Measurements from ENCODE around the gene UBXN4.
"Not testable (repeated sequence)": the region's sequence is repeated elsewhere in the genome, so short reads cannot be mapped to it uniquely, and the experiment has no call there.

The UBXN4 gene

GRCh38 chr2:135783439-135783838, 41.8 kb downstream of the UBXN4 start:
- Mint-ChIP-seq H3K27ac (no peak overlapping the region), H3K4me3 (no peak overlapping the region), H3K9me3 (no peaks in the 10 kb centered on the region), H3K4me1 (ENCODE audit: low read depth) (peaks cover 2% of the 10 kb centered on the region), H3K36me3 (ENCODE audit: low read depth) (peaks cover 61% of the 10 kb centered on the region), H3K27me3 (ENCODE audit: low read depth) (no peaks in the 10 kb centered on the region)
- no peak for DNase-seq (ENCODE audit: low spot score)

DNA sequence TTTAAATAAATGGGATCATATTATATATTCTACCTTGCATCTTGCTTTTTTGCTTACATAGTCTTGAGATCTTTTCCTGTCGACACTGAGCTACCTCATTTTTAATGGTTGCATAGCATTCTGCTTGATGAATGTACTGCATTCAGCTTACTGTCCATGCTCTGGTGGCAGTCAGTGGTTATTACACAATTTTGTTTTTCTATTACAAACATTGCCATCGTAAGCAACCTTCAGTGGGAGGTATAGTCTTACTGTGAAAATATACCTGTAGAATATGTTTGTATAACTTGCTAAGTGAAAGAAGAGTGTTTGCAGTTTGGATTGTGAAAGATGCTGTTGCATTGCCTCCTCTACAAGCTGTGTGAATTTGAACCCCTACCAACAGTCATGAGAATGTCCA, 43.4 kb downstream of the UBXN4 start:
- no peaks in the 10 kb centered on the region for H3K9me3 Mint-ChIP-seq
- H3K27ac Mint-ChIP-seq: no peak overlapping the region
- DNase-seq (ENCODE audit: low spot score): no peak
- H3K4me1 Mint-ChIP-seq (ENCODE audit: low read depth): peaks cover 2% of the 10 kb centered on the region
- peaks cover 56% of the 10 kb centered on the region for H3K36me3 Mint-ChIP-seq (ENCODE audit: low read depth)
- no peaks in the 10 kb centered on the region for H3K27me3 Mint-ChIP-seq (ENCODE audit: low read depth)
- H3K4me3 Mint-ChIP-seq: no peak overlapping the region

DNA sequence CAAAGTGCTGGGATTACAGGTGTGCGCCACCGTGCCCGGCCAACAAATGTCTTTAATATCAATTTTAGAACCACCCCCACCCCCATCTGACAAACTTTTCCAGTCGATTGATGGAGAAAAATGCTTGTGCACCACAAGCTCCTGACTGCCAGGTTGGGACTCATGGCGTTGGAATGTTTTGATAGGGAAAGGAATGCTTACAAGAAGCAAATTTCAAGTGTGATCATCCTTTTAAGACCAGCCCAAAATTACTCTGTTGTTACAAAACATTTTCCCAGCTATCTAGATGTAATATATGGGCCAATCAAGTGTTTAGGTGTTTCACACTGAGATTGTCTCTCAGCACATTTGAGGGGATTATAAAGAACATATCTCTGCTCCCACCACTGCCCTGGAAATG, 45.2 kb downstream of the UBXN4 start:
- H3K27ac Mint-ChIP-seq: no peak overlapping the region

GRCh38 chr2:135790423-135790822, 48.8 kb downstream of the UBXN4 start:
- Mint-ChIP-seq H3K4me3 (no peak overlapping the region), H3K36me3 (ENCODE audit: low read depth) (peaks cover 15% of the 10 kb centered on the region)

More for the DNA sequence above, 45.2 kb downstream of the UBXN4 start:
- H3K27me3 Mint-ChIP-seq (ENCODE audit: low read depth): no peaks in the 10 kb centered on the region
- H3K4me1 Mint-ChIP-seq (ENCODE audit: low read depth): peaks cover under 1% of the 10 kb centered on the region
- no peak overlapping the region for H3K4me3 Mint-ChIP-seq
- H3K9me3 Mint-ChIP-seq: no peaks in the 10 kb centered on the region
- DNase-seq (ENCODE audit: low spot score): no peak
- H3K36me3 Mint-ChIP-seq (ENCODE audit: low read depth): peaks cover 40% of the 10 kb centered on the region

DNA sequence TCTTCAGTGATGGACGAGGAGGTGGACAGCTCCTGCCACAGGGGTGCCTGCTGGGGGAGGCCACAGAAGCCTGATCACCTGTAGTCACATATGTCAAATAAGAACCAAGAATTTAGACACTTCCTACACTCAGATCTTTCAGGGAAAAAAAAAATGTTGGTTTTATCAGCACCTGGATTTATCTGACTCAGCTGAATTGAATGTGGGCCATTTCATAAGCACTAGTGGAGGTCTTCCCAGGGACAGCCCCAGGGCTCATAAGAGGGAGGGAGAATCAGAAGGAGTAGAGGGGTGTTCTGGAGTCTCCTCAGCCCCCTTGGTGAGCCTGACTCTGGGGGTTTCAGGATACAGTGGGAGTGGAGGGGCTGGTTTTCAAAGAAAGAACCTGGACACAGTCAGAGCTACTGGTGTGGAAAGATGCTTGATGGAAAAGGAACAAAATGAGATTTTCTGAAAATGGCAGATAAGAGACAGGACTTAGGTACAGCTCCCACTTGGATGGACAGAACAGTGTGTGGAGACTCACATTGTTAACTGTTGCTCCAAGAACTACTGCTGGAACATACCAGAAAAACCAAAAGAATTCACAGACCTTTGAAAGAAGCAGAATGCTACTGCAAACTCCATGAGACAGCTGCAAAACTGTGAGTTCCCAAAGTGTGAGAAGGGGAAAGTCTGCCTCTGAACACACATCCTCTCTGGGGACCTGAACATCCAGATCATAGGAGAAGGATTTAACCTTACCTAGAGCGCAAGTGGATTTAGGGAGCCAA, 49.9 kb downstream of the UBXN4 start:
- DNase-seq (ENCODE audit: low spot score): no peak
- H3K9me3 Mint-ChIP-seq: no peaks in the 10 kb centered on the region
- H3K4me3 Mint-ChIP-seq: no peak overlapping the region
- peak overlapping the region; percentile 29 for H3K27ac Mint-ChIP-seq
- no peaks in the 10 kb centered on the region for H3K27me3 Mint-ChIP-seq (ENCODE audit: low read depth)
- H3K4me1 Mint-ChIP-seq (ENCODE audit: low read depth): peaks cover 12% of the 10 kb centered on the region
- H3K36me3 Mint-ChIP-seq (ENCODE audit: low read depth): peaks cover 9% of the 10 kb centered on the region

More at GRCh38 chr2:135790423-135790822, 48.8 kb downstream of the UBXN4 start:
- Mint-ChIP-seq H3K27ac (no peak overlapping the region), H3K9me3 (no peaks in the 10 kb centered on the region), H3K4me1 (ENCODE audit: low read depth) (peaks cover 12% of the 10 kb centered on the region), H3K27me3 (ENCODE audit: low read depth) (no peaks in the 10 kb centered on the region)
- DNase-seq (ENCODE audit: low spot score): no peak

DNA sequence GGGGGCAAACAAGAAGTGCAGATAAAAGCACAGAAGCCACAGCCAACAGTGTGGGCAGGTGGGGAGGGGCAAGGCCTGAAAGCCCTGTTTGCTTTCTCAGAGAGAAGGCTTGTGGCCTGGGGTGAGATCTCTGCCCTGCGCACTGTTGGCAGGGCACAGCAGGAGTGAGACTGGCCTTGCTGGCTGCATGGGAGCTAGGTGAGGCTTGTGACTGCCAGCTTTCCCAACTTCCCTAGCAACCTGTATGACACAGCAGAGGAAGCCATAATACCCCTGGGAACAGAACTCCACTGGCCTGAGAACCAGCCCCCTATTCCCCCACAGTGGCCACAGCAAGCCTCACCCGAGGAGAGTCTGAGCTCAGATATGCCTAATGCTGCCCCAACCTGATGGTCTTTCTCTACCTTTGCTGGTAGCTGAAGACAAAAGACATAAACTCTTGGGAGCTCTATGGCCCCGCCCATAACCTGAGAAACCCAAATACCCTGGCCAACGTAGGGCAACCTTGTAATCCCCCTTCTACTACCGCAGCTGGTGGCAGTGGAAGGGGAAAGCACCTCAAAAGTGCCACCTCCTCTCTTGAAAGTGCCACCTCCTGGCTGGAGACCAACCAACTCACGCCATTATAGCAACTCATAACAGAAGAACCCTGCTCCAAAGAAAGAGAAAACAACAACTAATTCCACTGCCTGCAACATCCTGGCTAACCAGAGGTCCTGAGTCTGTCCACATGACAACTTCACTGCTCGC, 50.9 kb downstream of the UBXN4 start:
- H3K4me1 Mint-ChIP-seq (ENCODE audit: low read depth): peaks cover 15% of the 10 kb centered on the region
- peaks cover 2% of the 10 kb centered on the region for H3K36me3 Mint-ChIP-seq (ENCODE audit: low read depth)
- DNase-seq (ENCODE audit: low spot score): no peak
- no peaks in the 10 kb centered on the region for H3K9me3 Mint-ChIP-seq
- no peaks in the 10 kb centered on the region for H3K27me3 Mint-ChIP-seq (ENCODE audit: low read depth)
- no peak overlapping the region for H3K27ac Mint-ChIP-seq
- H3K4me3 Mint-ChIP-seq: no peak overlapping the region

GRCh38 chr2:135795641-135796040, 54.0 kb downstream of the UBXN4 start:
- H3K27ac Mint-ChIP-seq; DNase-seq (ENCODE audit: low spot score); H3K36me3 Mint-ChIP-seq (ENCODE audit: low read depth); H3K4me3 Mint-ChIP-seq; H3K27me3 Mint-ChIP-seq (ENCODE audit: low read depth); H3K9me3 Mint-ChIP-seq: not testable (repeated sequence)
- H3K4me1 Mint-ChIP-seq (ENCODE audit: low read depth): peaks cover 17% of the 10 kb centered on the region

- no peak overlapping the region for H3K4me3 Mint-ChIP-seq
- H3K36me3 Mint-ChIP-seq (ENCODE audit: low read depth): peaks cover 16% of the 10 kb centered on the region
- H3K4me1 Mint-ChIP-seq (ENCODE audit: low read depth): peaks cover 17% of the 10 kb centered on the region
- DNase-seq (ENCODE audit: low spot score): no peak
- peaks cover 11% of the 10 kb centered on the region for H3K9me3 Mint-ChIP-seq
- H3K27ac Mint-ChIP-seq: no peak overlapping the region
- H3K27me3 Mint-ChIP-seq (ENCODE audit: low read depth): no peaks in the 10 kb centered on the region
Observed at GRCh38 chr2:135796606-135797005, 55.0 kb downstream of the UBXN4 start.

GRCh38 chr2:135797497-135798274, 56.0 kb downstream of the UBXN4 start:
- H3K27ac Mint-ChIP-seq: no peak overlapping the region
- no peaks in the 10 kb centered on the region for H3K27me3 Mint-ChIP-seq (ENCODE audit: low read depth)
- peaks cover 17% of the 10 kb centered on the region for H3K9me3 Mint-ChIP-seq
- H3K4me1 Mint-ChIP-seq (ENCODE audit: low read depth): peaks cover 12% of the 10 kb centered on the region
- H3K4me3 Mint-ChIP-seq: no peak overlapping the region
- peak; percentile 70 for DNase-seq (ENCODE audit: low spot score)
- peaks cover 24% of the 10 kb centered on the region for H3K36me3 Mint-ChIP-seq (ENCODE audit: low read depth)

DNA sequence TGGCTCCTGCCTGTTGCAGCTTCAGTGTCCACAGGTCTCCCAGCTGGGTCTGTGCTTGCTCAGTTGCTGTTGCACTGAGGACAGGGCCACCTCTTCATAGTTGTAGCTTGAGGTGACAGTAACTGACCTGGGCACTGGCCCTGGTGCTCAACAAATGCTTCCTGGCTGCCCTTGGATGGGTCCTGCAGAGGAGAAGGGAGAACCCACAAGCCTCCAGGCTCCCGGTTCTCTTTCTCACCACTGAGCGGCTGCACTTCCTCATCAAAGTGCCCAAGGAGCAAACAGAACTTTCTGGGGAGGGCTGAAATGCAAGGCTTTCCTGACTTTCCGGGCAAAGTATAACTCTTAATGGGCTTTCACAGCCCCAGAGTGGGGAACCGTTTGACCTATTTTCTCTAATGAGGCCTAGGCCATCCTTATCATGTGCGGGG, 56.6 kb downstream of the UBXN4 start:
- H3K27me3 Mint-ChIP-seq (ENCODE audit: low read depth): no peaks in the 10 kb centered on the region
- H3K4me3 Mint-ChIP-seq: no peak overlapping the region
- H3K9me3 Mint-ChIP-seq: peaks cover 17% of the 10 kb centered on the region

GRCh38 chr2:135798762-135799161, 57.1 kb downstream of the UBXN4 start:
- peaks cover 17% of the 10 kb centered on the region for H3K9me3 Mint-ChIP-seq
- no peak for DNase-seq (ENCODE audit: low spot score)
- H3K4me1 Mint-ChIP-seq (ENCODE audit: low read depth): peaks cover 12% of the 10 kb centered on the region
- peaks cover 27% of the 10 kb centered on the region for H3K36me3 Mint-ChIP-seq (ENCODE audit: low read depth)
- H3K27ac Mint-ChIP-seq: no peak overlapping the region
- H3K27me3 Mint-ChIP-seq (ENCODE audit: low read depth): no peaks in the 10 kb centered on the region
- H3K4me3 Mint-ChIP-seq: no peak overlapping the region

More for the DNA sequence above, 56.6 kb downstream of the UBXN4 start:
- Mint-ChIP-seq H3K36me3 (ENCODE audit: low read depth) (peaks cover 27% of the 10 kb centered on the region), H3K27ac (no peak overlapping the region), H3K4me1 (ENCODE audit: low read depth) (peaks cover 12% of the 10 kb centered on the region)
- DNase-seq (ENCODE audit: low spot score): no peak

- Mint-ChIP-seq H3K27ac (no peak overlapping the region), H3K27me3 (ENCODE audit: low read depth) (no peaks in the 10 kb centered on the region)
Observed at GRCh38 chr2:135799738-135800137, 58.1 kb downstream of the UBXN4 start.

GRCh38 chr2:135800513-135801460, 59.1 kb downstream of the UBXN4 start:
- DNase-seq (ENCODE audit: low spot score): no peak
- Mint-ChIP-seq H3K36me3 (ENCODE audit: low read depth) (peaks cover 27% of the 10 kb centered on the region), H3K4me3 (no peak overlapping the region), H3K27ac (no peak overlapping the region), H3K4me1 (ENCODE audit: low read depth) (peaks cover 6% of the 10 kb centered on the region), H3K27me3 (ENCODE audit: low read depth) (no peaks in the 10 kb centered on the region), H3K9me3 (peaks cover 17% of the 10 kb centered on the region)

More at GRCh38 chr2:135799738-135800137, 58.1 kb downstream of the UBXN4 start:
- DNase-seq (ENCODE audit: low spot score): no peak
- Mint-ChIP-seq H3K9me3 (peaks cover 17% of the 10 kb centered on the region), H3K4me3 (no peak overlapping the region), H3K4me1 (ENCODE audit: low read depth) (peaks cover 9% of the 10 kb centered on the region), H3K36me3 (ENCODE audit: low read depth) (peaks cover 27% of the 10 kb centered on the region)

Data from T-helper 2 cell treated with Interferon-gamma antibody and Interleukin-4, amounts not matched to agents 5 μg/mL and 100 μg/mL, for 36 hours (primary cell).